Measurements from ENCODE around the gene TMPRSS15.

DNA sequence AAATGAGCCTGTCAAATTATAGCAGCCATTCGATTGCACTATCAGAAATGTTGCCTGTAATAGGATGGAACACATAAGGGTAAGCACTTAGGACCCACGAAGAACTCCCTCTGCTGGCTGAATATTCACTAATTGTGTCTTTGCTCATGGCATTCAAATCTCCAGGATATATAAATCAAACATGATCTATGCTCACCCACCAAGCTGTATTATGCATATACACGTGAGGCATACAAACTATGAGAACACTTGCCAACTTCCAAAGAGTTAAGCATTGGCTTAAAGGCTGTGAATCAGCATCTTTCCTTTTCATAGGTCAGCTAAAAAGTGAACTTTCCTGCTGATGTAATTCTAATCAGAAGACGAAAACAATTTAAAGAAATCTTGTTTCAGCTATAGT, 34.5 kb downstream of the TMPRSS15 start:
- TF ChIP-seq, protein P1, sequence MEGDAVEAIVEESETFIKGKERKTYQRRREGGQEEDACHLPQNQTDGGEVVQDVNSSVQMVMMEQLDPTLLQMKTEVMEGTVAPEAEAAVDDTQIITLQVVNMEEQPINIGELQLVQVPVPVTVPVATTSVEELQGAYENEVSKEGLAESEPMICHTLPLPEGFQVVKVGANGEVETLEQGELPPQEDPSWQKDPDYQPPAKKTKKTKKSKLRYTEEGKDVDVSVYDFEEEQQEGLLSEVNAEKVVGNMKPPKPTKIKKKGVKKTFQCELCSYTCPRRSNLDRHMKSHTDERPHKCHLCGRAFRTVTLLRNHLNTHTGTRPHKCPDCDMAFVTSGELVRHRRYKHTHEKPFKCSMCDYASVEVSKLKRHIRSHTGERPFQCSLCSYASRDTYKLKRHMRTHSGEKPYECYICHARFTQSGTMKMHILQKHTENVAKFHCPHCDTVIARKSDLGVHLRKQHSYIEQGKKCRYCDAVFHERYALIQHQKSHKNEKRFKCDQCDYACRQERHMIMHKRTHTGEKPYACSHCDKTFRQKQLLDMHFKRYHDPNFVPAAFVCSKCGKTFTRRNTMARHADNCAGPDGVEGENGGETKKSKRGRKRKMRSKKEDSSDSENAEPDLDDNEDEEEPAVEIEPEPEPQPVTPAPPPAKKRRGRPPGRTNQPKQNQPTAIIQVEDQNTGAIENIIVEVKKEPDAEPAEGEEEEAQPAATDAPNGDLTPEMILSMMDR (IDR thresholded peaks at IDR 0.05; ENCODE audit: insufficient read depth, low read length, poor library complexity, severe bottlenecking), result peak; percentile 40
- TF ChIP-seq EZH2phosphoT487 (conservative IDR thresholded peaks at IDR 0.05; ENCODE audit: low read length), result no peak

All from SU-DHL-6 (cell line).